Heart left ventricle (tissue), 13 donors: Measurements from ENCODE around the gene TTLL11.

ENCODE experiments used
- POLR2A ChIP-seq, 2 donors: fragments of 450-650 bp; IDR thresholded peaks; one replicate each; pipeline ENCODE4 v1.6.1; 2017; ENCODE audit warnings: antibody characterized with exemption in 2 of 2, mild to moderate bottlenecking in 2 of 2, moderate library complexity in 2 of 2
- TF ChIP-seq, protein P1 (sequence below), 12 donors: fragments of 200-600 bp; sonication (generic) in 4 of 12; IDR thresholded peaks; one replicate each; pipeline versions ENCODE4 v1.5.0 to v1.8.0; 2018 to 2022; ENCODE audit warnings: antibody characterized with exemption in 12 of 12, mild to moderate bottlenecking in 5 of 12
- donor health status: ischemic (EF 13 %, LVEDD 7.1; RV severe dilation, severe dysfunction).
- donor health status: DM: no; HTN: yes; CAD: no.
- donor health status: DM: no; HTN: no; CAD: no.
- donor health status: ischemic (EF 25% LVEDD 6.9; RV normal size, moderate dysfunction).
- donor health status: ischemic (EF 25% LVEDD 5.7; RV mildly dilated, moderate dysfunction).
- donor health status: ischemic (EF 35%, LVEDD 5.7; RV mildly dilated, moderate dysfunction).
- donor health status: nonischemic (EF 11% LVEDD 7.7; RV severe dilation, severe dysfunction).
- donor health status: DM: yes; HTN: yes; CAD: no.
- donor health status: PGD.
- donor health status: ischemic (EF 29% LVEDD 5.4; RV normal size, mild dysfunction).
- donor health status: nonischemic (EF 23%, LVEDD 6.1; RV moderate dilation, normal function).

DNA sequence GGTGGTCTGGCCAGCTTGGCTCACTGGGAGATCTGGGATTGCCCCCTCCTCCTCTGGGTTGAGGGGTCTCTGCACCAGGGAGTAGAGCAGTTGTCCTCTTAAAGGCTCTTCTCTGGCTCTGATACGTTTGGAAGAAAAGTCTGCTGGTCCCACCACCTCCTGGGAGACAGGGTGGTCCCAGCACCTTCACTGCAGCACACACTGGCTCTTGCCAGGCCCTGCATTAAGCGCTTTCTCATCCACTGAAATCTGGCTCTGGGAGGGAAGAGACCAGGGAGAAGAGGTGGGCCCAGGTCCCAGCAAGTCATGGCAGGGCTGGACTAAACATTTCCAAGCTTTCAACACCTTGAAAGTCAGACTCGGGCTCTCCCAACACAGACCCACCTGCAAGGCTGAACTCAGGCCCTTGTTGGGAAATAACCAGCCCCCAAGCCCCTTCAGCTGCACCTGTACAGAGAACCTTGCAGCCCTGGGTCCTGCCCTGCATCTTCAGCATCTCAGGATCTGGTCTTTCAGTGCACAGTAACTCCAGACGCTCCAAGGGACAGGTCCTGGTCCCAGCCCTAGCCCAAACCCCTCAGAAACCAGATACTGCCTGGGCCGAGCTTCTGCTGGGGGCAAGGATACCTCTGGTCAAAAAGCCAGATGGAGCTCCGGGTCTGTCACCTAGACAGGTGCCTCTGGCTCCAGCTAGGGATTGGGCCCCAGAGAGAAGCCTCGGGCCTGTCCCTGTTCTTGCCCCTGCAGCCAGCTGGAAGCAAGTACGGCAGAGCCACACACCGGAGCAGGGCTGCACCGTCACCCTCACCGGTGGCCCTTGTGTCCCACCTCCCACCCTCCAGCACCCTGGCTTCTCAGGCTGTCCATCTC lies 307.2 kb downstream of the TTLL11 start:
- TF ChIP-seq, protein P1, sequence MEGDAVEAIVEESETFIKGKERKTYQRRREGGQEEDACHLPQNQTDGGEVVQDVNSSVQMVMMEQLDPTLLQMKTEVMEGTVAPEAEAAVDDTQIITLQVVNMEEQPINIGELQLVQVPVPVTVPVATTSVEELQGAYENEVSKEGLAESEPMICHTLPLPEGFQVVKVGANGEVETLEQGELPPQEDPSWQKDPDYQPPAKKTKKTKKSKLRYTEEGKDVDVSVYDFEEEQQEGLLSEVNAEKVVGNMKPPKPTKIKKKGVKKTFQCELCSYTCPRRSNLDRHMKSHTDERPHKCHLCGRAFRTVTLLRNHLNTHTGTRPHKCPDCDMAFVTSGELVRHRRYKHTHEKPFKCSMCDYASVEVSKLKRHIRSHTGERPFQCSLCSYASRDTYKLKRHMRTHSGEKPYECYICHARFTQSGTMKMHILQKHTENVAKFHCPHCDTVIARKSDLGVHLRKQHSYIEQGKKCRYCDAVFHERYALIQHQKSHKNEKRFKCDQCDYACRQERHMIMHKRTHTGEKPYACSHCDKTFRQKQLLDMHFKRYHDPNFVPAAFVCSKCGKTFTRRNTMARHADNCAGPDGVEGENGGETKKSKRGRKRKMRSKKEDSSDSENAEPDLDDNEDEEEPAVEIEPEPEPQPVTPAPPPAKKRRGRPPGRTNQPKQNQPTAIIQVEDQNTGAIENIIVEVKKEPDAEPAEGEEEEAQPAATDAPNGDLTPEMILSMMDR (IDR thresholded peaks at IDR 0.05): no peak
- TF ChIP-seq POLR2A (IDR thresholded peaks at IDR 0.05): no peak
